OCI-M1 (cell line): ENCODE results near the gene GFER.
"Not testable (repeated sequence)": the region's sequence is repeated elsewhere in the genome, so short reads cannot be mapped to it uniquely, and the experiment has no call there.

Source experiments
- DNase-seq: peaks from one replicate; lab custom pipeline; 2025; lab: John Stamatoyannopoulos, UW

Gene GFER

GRCh38 chr16:1983544-1984346, at the start of gene GFER:
TSS of gene GFER (plus strand) at chr16:1984193. CDS start at chr16:1984219, 26 bp downstream.
- DNase-seq = peak; percentile 96

GRCh38 chr16:1936945-1937479, 47.0 kb upstream of the GFER start:
- DNase-seq = no peak

- no peak for DNase-seq
These were observed 45.7 kb upstream of the GFER start for GRCh38 chr16:1938316-1938715.

GRCh38 chr16:1938910-1939309, 45.1 kb upstream of the GFER start:
- DNase-seq = no peak

GRCh38 chr16:1939833-1940232, 44.2 kb upstream of the GFER start:
- DNase-seq = not testable (repeated sequence)

- no peak for DNase-seq
These were observed 43.5 kb upstream of the GFER start for GRCh38 chr16:1940273-1941161.

- no peak for DNase-seq
These were observed 42.6 kb upstream of the GFER start for GRCh38 chr16:1941162-1942046.

GRCh38 chr16:1942047-1942809, 41.8 kb upstream of the GFER start:
- peak; percentile 71 for DNase-seq

GRCh38 chr16:1942810-1943726, 40.9 kb upstream of the GFER start, which contains the start of gene MSRB1:
TSS of gene MSRB1 (minus strand) at chr16:1943199. CDS start at chr16:1943156, 43 bp downstream.
- peak; percentile 99 for DNase-seq

GRCh38 chr16:1944612-1945199, 39.3 kb upstream of the GFER start:
- DNase-seq = no peak

GRCh38 chr16:1945559-1946391, 38.2 kb upstream of the GFER start:
- DNase-seq = no peak

GRCh38 chr16:1946495-1947368, 37.3 kb upstream of the GFER start:
- DNase-seq = no peak

GRCh38 chr16:1947369-1947670, 36.7 kb upstream of the GFER start:
- no peak for DNase-seq

- no peak for DNase-seq
These were observed 34.5 kb upstream of the GFER start for GRCh38 chr16:1949507-1949906.

- no peak for DNase-seq
These were observed 33.9 kb upstream of the GFER start for GRCh38 chr16:1950047-1950446.

- DNase-seq = no peak
These were observed 33.4 kb upstream of the GFER start for GRCh38 chr16:1950559-1950958.

GRCh38 chr16:1953734-1954133, 30.3 kb upstream of the GFER start:
- DNase-seq = no peak
